IPS-20b (cell line): ENCODE data around the gene MOSPD2.

Source experiments
- H3K27ac ChIP-seq: one replicate; pipeline ENCODE4 v1.5.1; 2013; ENCODE audit warnings: low read length
- H3K27me3 ChIP-seq: 2 replicates; pipeline ENCODE4 v1.6.1; 2013; ENCODE audit warnings: mild to moderate bottlenecking, low read length, inconsistent platforms; ENCODE audit not compliant: insufficient read depth
- H3K36me3 ChIP-seq: 2 replicates; pipeline ENCODE4 v1.6.1; 2013; ENCODE audit warnings: low read depth, mild to moderate bottlenecking, inconsistent platforms, low read length, moderate library complexity; ENCODE audit not compliant: insufficient read depth
- H3K4me1 ChIP-seq: 2 replicates; pipeline ENCODE4 v1.6.1; 2013; ENCODE audit warnings: mild to moderate bottlenecking, control low read depth, inconsistent platforms, low read length, moderate library complexity; ENCODE audit not compliant: insufficient read depth
- H3K4me3 ChIP-seq: 2 replicates; pipeline ENCODE4 v1.5.1; 2013; ENCODE audit warnings: mild to moderate bottlenecking, low read length, inconsistent platforms
- H3K9ac ChIP-seq: 2 replicates; pipeline ENCODE4 v1.6.1; 2013; ENCODE audit warnings: low read depth, mild to moderate bottlenecking, inconsistent platforms, low read length, moderate library complexity
- H3K9me3 ChIP-seq: 2 replicates; pipeline ENCODE4 v1.6.1; 2013; ENCODE audit warnings: mild to moderate bottlenecking, low read depth, low read length, inconsistent platforms; ENCODE audit not compliant: insufficient read depth

MOSPD2 gene

DNA sequence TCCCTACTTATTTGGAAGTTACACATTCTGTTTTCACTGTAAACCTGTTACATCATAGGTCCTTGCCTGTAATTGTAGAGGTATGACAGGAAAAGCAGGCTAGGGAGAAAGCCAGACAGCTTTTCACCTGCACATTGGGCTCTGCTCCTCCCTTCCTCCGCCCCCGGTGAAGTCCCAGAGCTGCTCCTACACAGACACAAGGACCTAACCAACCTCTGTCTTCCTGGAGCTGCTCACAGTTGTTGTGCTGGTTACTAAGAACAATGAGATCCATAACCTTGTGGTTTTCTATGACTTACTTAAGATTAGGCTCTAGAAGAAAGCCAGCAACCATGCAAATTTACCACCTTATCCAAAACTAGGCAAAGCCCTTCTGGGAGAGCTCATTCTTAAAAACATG is 40.0 kb downstream of the MOSPD2 start:
- peaks cover 26% of the 10 kb centered on the region; the same call in 1 of the 2 replicates for H3K36me3 ChIP-seq

DNA sequence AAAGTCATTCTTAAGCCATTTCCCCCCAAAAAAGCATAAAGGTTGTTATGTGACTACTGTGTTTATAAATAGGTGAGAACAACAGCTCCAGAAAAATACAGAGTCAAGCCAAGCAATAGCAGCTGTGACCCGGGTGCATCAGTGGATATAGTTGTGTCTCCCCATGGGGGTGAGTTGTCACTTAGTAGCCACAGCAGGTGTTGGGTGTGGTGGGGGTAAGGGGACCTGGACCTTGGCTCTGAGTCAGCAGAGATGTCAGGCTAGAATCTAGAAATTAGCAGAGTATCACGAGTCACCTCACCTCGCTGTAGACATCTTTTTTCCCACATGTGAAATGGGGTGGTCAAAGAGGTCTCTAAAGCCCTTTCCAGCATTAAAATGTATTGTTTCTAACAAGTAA is 42.4 kb downstream of the MOSPD2 start:
- peaks cover 37% of the 10 kb centered on the region; the same call in 1 of the 2 replicates for H3K36me3 ChIP-seq
- H3K9ac ChIP-seq: no peak overlapping the region
- H3K4me3 ChIP-seq: no peak overlapping the region
- H3K27ac ChIP-seq: no peak overlapping the region
- no peaks in the 10 kb centered on the region for H3K27me3 ChIP-seq
- no peaks in the 10 kb centered on the region for H3K9me3 ChIP-seq
- no peaks in the 10 kb centered on the region for H3K4me1 ChIP-seq

More for the DNA sequence above, 40.0 kb downstream of the MOSPD2 start:
- no peaks in the 10 kb centered on the region for H3K9me3 ChIP-seq
- H3K27ac ChIP-seq: no peak overlapping the region
- H3K4me3 ChIP-seq: no peak overlapping the region
- H3K4me1 ChIP-seq: no peaks in the 10 kb centered on the region
- no peaks in the 10 kb centered on the region for H3K27me3 ChIP-seq
- H3K9ac ChIP-seq: no peak overlapping the region

DNA sequence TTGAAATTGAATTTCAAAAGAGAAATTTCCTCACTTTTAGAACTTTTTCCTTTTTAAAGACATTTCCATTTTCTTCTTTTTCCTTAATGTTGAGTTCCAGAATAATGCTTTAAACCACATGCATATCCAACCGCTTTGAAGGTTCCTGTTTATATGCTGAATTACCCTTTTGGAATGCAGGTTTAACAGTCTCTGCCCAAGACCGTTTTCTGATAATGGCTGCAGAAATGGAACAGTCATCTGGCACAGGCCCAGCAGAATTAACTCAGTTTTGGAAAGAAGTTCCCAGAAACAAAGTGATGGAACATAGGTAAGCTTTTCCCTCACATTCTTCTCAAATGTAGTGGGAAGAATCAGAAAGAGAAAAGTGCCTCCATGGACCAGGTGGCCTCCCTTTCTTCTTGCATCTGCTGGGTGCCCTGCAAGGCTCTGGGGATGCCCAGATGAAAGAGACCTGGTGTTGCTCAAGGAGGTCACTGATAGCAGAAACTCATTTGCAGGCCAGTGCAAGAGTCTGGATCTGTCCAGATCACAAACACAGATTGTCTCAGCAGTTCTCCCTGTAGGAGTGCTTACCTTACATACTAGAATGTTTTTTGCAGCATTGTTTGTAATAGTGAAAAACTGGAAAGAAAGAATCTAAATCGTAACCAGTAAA is 42.9 kb downstream of the MOSPD2 start:
- H3K36me3 ChIP-seq: peaks cover 37% of the 10 kb centered on the region; the same call in 1 of the 2 replicates
- H3K4me3 ChIP-seq: no peak overlapping the region

DNA sequence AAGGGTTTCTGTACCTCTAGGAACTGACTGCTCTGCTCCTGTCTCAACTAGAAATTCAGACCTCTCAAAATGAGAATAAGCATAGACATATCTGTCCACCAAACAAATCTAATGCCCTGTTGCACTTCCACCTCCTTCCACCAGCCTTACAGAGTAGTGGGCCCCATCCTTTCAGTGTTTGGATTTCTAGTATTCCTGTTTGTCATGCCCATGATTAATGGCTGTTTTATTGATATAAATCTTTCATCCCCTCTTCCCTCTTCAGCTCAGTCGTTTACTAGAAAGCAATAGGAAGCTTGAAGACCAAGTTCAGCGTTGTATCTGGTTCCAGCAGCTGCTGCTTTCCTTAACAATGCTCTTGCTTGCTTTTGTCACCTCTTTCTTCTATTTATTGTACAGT is 46.2 kb downstream of the MOSPD2 start:
- Histone ChIP-seq H3K27me3 (no peaks in the 10 kb centered on the region), H3K9me3 (no peaks in the 10 kb centered on the region), H3K4me1 (no peaks in the 10 kb centered on the region), H3K27ac (no peak overlapping the region), H3K4me3 (no peak overlapping the region), H3K9ac (no peak overlapping the region), H3K36me3 (peaks cover 24% of the 10 kb centered on the region; the same call in 1 of the 2 replicates)

More for the DNA sequence above, 42.9 kb downstream of the MOSPD2 start:
- Histone ChIP-seq H3K27ac (no peak overlapping the region), H3K4me1 (no peaks in the 10 kb centered on the region), H3K9me3 (no peaks in the 10 kb centered on the region), H3K27me3 (no peaks in the 10 kb centered on the region), H3K9ac (no peak overlapping the region)

DNA sequence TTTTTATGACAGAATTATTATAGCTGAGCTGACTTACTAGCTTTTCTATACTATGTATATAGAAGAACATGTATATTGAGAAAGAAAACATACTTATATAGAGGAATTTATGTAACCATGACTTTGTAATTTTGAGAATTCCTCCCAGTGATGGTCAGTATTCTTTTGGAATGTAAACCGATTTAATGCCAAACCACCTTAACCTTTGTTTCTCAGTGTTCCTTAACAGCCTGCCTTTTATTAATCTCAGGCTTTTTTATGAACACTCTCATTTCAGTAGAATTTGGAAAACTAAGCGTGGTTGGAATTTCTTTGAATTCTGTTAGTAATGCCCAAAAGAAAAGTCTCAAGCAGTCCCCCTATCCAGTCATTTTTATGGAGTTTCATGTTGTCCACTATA is 47.0 kb downstream of the MOSPD2 start:
- H3K4me3 ChIP-seq: no peak overlapping the region
- H3K9ac ChIP-seq: no peak overlapping the region
- H3K4me1 ChIP-seq: no peaks in the 10 kb centered on the region
- H3K36me3 ChIP-seq: peaks cover 24% of the 10 kb centered on the region; the same call in 1 of the 2 replicates
- no peak overlapping the region for H3K27ac ChIP-seq
- H3K27me3 ChIP-seq: no peaks in the 10 kb centered on the region
- no peaks in the 10 kb centered on the region for H3K9me3 ChIP-seq

DNA sequence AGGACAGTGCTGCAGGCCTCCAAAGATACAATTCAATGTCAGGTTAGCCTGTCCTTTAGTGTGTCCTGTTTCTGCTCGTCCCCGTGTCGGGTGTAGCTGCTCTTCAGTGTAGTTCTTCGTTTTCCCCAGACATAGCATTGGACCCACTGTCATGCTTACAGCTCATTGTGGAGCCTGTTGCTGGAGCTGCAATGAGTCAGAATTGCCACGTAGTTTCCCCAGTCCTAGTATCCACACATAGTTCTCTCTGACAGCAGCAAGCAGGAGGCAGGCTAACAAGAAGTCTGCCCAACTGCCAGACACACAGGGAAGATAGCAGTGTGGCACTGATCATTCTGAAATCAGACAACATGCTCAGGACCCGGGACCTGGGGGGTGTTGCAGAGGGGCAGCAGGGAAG is 49.2 kb downstream of the MOSPD2 start:
- Histone ChIP-seq H3K36me3 (peaks cover 12% of the 10 kb centered on the region; the same call in 1 of the 2 replicates), H3K9ac (no peak overlapping the region), H3K9me3 (no peaks in the 10 kb centered on the region), H3K4me1 (no peaks in the 10 kb centered on the region), H3K27ac (no peak overlapping the region), H3K27me3 (no peaks in the 10 kb centered on the region), H3K4me3 (no peak overlapping the region)

DNA sequence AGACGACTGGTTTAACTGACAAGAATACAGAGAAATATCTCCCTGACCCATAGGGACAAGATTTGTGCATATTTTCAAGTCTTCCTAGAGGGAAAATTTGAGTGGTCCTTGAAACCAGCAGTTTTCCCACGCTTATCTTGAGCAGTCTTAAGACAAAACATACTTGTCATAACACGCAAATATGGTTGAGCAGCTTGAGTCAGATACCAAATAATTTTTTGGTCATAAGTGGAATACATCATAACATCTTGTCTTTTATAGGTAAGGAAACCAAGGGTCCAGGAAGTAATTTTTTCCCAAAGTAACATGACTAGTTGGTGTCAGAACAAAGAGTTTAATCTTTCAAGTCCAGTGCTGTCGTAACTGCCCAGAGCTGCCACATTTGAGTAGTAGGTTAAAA is 50.5 kb downstream of the MOSPD2 start:
- Histone ChIP-seq H3K36me3 (peaks cover 10% of the 10 kb centered on the region; the same call in 1 of the 2 replicates), H3K27ac (no peak overlapping the region), H3K27me3 (no peaks in the 10 kb centered on the region), H3K9ac (no peak overlapping the region), H3K9me3 (no peaks in the 10 kb centered on the region), H3K4me3 (no peak overlapping the region), H3K4me1 (no peaks in the 10 kb centered on the region)

DNA sequence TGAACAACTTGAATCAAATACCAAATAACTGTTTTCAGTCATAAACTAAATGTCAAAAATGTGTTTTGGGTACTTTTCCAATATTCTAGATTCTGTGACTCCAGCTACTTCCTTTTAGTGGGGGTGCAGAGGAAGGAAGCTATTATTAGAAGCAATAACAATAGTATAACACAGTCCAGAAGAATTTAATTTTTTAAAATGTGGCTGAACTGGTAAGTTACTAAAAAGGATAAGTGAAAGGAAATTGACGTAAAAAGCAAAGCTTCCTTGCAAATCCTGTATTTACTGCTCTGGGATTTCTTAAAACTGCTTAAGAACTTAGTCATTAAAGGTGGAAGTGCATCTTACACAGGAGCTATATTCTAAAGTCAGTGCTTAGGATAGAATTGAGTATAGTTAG is 53.2 kb downstream of the MOSPD2 start:
- no peaks in the 10 kb centered on the region for H3K9me3 ChIP-seq
- H3K36me3 ChIP-seq: no peaks in the 10 kb centered on the region
- no peak overlapping the region for H3K4me3 ChIP-seq
- H3K27me3 ChIP-seq: no peaks in the 10 kb centered on the region
- H3K4me1 ChIP-seq: no peaks in the 10 kb centered on the region
- H3K27ac ChIP-seq: no peak overlapping the region
- no peak overlapping the region for H3K9ac ChIP-seq

DNA sequence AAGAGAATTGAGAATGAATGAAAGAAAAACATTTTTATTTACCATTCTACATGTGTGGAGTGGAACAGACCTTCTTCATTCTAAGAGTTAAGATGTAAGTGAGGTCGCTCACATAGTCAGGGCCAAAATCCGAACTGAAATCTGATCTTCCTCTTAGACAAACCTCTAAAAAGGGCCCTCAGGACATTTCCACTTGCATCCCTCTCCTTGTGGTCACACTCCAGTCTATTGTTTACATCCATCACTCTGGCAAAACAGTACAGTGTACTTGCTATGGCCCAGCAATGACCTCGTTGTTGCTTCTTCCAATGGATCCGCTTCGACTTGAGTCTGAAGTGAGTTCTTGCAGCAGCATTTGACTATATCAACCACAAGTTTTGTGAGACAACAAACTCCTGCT is 54.2 kb downstream of the MOSPD2 start:
- Histone ChIP-seq H3K27ac (no peak overlapping the region), H3K9me3 (no peaks in the 10 kb centered on the region), H3K27me3 (no peaks in the 10 kb centered on the region), H3K4me3 (no peak overlapping the region), H3K9ac (no peak overlapping the region), H3K36me3 (no peaks in the 10 kb centered on the region), H3K4me1 (no peaks in the 10 kb centered on the region; the same call in 1 of the 2 replicates)

DNA sequence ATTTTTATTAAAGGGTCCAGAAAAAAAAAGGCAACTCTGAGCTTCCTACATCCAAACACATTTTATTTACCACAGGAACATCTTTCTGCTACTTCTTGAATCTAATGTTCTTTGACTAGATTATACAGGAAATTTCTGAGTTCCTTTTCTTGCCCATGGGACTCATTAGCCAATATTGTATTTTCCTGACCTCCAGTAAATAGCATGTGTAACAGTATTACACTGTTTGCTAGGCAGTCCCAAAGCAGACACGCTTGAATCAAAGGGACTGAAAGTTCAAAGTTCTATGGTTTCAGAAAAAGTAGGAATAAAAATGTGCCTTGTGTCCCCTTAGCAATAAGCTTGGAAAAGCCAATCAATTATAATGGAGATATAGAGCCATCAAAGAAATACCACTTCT is 57.4 kb downstream of the MOSPD2 start:
- no peaks in the 10 kb centered on the region for H3K36me3 ChIP-seq
- no peak overlapping the region for H3K9ac ChIP-seq
- H3K4me1 ChIP-seq: no peaks in the 10 kb centered on the region; the same call in 1 of the 2 replicates
- no peaks in the 10 kb centered on the region for H3K27me3 ChIP-seq
- H3K9me3 ChIP-seq: no peaks in the 10 kb centered on the region
- H3K4me3 ChIP-seq: no peak overlapping the region
- H3K27ac ChIP-seq: no peak overlapping the region

DNA sequence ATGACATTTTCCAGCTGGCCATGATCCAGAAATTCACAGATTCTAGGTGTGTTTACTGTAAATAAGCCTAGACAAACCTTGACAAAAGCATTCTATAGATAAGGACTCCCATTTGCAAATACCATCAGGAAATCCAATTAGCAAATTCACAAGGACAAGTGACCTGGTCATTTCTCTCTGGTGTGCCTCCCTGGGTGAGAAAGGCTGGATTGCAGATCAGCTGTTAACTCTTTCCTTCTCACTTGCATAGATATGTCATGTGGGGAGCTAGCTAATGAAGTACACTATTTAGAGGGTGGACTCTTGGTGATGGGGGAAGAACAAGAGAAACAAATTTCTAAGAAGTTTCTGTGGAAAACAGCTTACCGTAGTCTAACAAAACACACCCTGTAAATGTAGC is 58.9 kb downstream of the MOSPD2 start:
- no peaks in the 10 kb centered on the region for H3K36me3 ChIP-seq
- no peak overlapping the region for H3K9ac ChIP-seq
- H3K9me3 ChIP-seq: no peaks in the 10 kb centered on the region
- no peaks in the 10 kb centered on the region; the same call in 1 of the 2 replicates for H3K4me1 ChIP-seq
- H3K27ac ChIP-seq: no peak overlapping the region
- H3K27me3 ChIP-seq: no peaks in the 10 kb centered on the region
- H3K4me3 ChIP-seq: no peak overlapping the region

DNA sequence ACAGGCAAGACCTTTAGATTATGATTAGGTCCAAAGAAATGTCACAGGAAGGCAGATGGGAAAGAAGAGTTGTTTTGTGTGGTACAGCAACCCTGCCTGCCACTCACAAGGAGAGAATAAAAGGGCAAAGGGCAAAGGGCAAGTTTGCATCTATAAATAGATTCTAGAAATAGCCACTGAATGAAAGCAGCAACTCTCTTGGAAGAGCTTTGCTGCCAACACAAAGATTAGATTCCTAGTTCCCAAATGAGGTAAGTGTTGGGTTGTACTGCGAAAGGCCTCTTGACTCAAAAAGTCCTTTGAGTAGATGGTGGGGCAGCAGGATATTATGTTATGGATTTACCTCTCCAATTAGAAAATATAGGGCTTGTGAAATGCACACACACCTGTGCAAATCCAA is 61.2 kb downstream of the MOSPD2 start:
- H3K4me3 ChIP-seq: no peak overlapping the region
- no peak overlapping the region for H3K27ac ChIP-seq
- no peak overlapping the region for H3K9ac ChIP-seq
- H3K27me3 ChIP-seq: no peaks in the 10 kb centered on the region
- H3K9me3 ChIP-seq: no peaks in the 10 kb centered on the region
- no peaks in the 10 kb centered on the region for H3K36me3 ChIP-seq
- no peaks in the 10 kb centered on the region; the same call in 1 of the 2 replicates for H3K4me1 ChIP-seq
